BLaER1 (cell line): Measurements from ENCODE around the gene DAGLB.
"Not testable (repeated sequence)": the region's sequence is repeated elsewhere in the genome, so short reads cannot be mapped to it uniquely, and the experiment has no call there.

Experiments
- H3K27ac ChIP-seq: shearing (Covaris generic); formaldehyde crosslinking; 2 replicates; pipeline ENCODE4 v1.8.1; 2022
- H3K27me3 ChIP-seq: shearing (Covaris generic); formaldehyde crosslinking; 2 replicates; pipeline ENCODE4 v1.8.1; 2022
- H3K36me3 ChIP-seq: shearing (Covaris generic); formaldehyde crosslinking; 2 replicates; pipeline ENCODE4 v1.8.1; 2022
- H3K4me1 ChIP-seq: shearing (Covaris generic); formaldehyde crosslinking; 2 replicates; pipeline ENCODE4 v1.8.1; 2022
- H3K4me2 ChIP-seq: shearing (Covaris generic); formaldehyde crosslinking; 2 replicates; pipeline ENCODE4 v1.8.1; 2022
- H3K4me3 ChIP-seq: shearing (Covaris generic); formaldehyde crosslinking; 2 replicates; pipeline ENCODE4 v1.8.1; 2022
- H3K9ac ChIP-seq: shearing (Covaris generic); formaldehyde crosslinking; 2 replicates; pipeline ENCODE4 v1.8.1; 2022
- H3K9me3 ChIP-seq: shearing (Covaris generic); formaldehyde crosslinking; 2 replicates; pipeline ENCODE4 v1.8.1; 2022
- H4K20me1 ChIP-seq: shearing (Covaris generic); formaldehyde crosslinking; 2 replicates; pipeline ENCODE4 v1.8.1; 2022
- Cebpa-rat ChIP-seq: shearing (Covaris generic); IDR thresholded peaks from 2 replicates; pipeline ENCODE4 v1.8.1; 2022

The DAGLB gene

GRCh38 chr7:6393667-6394056 is 54.1 kb downstream of the DAGLB start:
- Histone ChIP-seq H3K36me3 (peaks cover 83% of the 10 kb centered on the region), H3K4me2 (peak overlapping the region; percentile 15), H3K9ac (no peak overlapping the region), H4K20me1 (peaks cover 94% of the 10 kb centered on the region), H3K4me3 (no peak overlapping the region), H3K27ac (0 out of 2 replicates have a peak overlapping the region, but pooled peaks have one; percentile 12), H3K27me3 (no peaks in the 10 kb centered on the region), H3K9me3 (no peaks in the 10 kb centered on the region), H3K4me1 (peaks cover 54% of the 10 kb centered on the region)
- TF ChIP-seq Cebpa-rat: no peak

GRCh38 chr7:6392712-6393666 is 54.8 kb downstream of the DAGLB start:
- H3K4me2 ChIP-seq: peak overlapping the region; percentile 15
- H3K27ac ChIP-seq: 0 out of 2 replicates have a peak overlapping the region, but pooled peaks have one; percentile 12
- H3K27me3 ChIP-seq: no peaks in the 10 kb centered on the region
- peaks cover 49% of the 10 kb centered on the region for H3K4me1 ChIP-seq
- peaks cover 84% of the 10 kb centered on the region for H3K36me3 ChIP-seq
- H4K20me1 ChIP-seq: peaks cover 94% of the 10 kb centered on the region
- H3K4me3 ChIP-seq: no peak overlapping the region
- no peaks in the 10 kb centered on the region for H3K9me3 ChIP-seq
- H3K9ac ChIP-seq: no peak overlapping the region
- no peak for TF ChIP-seq Cebpa-rat

DNA sequence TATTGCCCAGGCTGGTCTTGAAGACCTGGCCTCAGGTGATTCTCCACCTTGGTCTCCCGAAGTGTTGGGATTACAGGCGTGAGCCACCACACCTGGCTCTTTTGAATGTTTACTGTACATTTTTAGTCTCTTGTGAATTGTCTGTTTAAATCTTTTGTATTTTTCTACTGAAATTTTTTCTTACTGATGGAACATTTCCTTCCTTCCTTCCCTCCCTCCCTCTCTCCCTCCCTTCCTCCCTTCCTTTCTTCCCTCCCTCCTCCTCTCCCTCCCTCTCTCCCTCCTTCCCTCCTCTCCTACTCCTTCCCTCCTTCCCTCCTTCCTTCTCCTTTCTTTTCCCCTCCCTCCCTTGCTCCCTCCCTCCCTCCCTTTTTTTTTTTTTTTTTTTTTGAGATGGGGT is 58.0 kb downstream of the DAGLB start:
- Histone ChIP-seq H3K27ac (no peak overlapping the region), H3K9me3 (no peaks in the 10 kb centered on the region), H3K27me3 (no peaks in the 10 kb centered on the region), H3K4me2 (no peak overlapping the region), H3K4me1 (peaks cover 28% of the 10 kb centered on the region), H3K4me3 (no peak overlapping the region), H3K9ac (no peak overlapping the region), H3K36me3 (peaks cover 93% of the 10 kb centered on the region), H4K20me1 (peaks cover 98% of the 10 kb centered on the region)
- no peak for TF ChIP-seq Cebpa-rat

DNA sequence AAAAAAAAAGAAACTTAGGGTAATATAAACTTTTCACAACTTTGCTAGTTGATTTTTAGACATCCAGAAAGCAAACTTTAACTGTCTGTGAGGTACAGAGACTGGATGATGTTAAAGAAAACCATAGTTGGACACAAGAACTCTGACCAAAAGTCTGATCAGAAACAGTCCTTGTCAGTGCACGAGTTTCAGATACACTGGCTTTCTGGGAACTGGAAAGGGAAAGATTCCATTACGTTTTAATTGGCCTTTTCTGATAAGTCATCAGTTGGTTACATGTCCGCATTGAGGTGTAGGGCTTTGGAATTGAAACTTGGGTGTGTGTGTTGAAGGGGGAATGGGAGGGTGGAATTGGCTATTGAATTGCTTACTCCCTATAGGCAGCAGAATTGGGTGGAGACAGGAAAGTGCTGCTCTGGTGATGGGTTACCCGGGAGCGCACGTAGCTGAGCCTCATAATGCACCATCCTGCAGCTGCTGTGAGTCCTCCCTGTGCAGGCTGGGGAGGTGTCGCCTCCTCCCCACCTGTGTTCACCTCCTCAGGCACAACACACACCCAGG is 59.9 kb downstream of the DAGLB start:
- Histone ChIP-seq H3K9ac (no peak overlapping the region), H3K27ac (no peak overlapping the region), H3K27me3 (no peaks in the 10 kb centered on the region), H3K4me1 (peaks cover 28% of the 10 kb centered on the region), H4K20me1 (peaks cover 98% of the 10 kb centered on the region), H3K4me3 (no peak overlapping the region), H3K9me3 (no peaks in the 10 kb centered on the region), H3K4me2 (no peak overlapping the region), H3K36me3 (peaks cover 84% of the 10 kb centered on the region)
- TF ChIP-seq Cebpa-rat: no peak

DNA sequence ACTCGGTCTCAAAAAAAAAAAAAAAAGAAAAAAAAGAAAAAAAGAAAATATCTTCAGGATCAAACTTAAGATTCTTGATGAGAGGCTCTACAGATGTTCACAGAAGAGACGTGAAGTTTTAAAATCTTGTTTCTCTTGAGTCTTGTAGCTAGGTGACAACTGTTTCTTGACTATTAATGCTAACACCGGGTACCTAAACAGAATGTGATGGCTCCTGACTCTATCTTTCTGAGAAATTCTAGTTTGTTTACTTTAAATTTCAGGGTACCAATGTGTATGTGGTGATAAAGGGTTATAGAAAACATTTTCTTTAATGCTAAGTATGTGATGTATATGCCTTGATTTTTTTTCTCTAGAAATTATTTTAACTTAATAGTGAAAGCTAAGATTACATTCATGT is 61.0 kb downstream of the DAGLB start:
- Histone ChIP-seq H3K27me3 (no peaks in the 10 kb centered on the region), H3K4me1 (peaks cover 37% of the 10 kb centered on the region), H3K9ac (no peak overlapping the region), H3K4me2 (no peak overlapping the region), H3K4me3 (no peak overlapping the region), H3K27ac (no peak overlapping the region), H4K20me1 (peaks cover 98% of the 10 kb centered on the region), H3K36me3 (peaks cover 84% of the 10 kb centered on the region), H3K9me3 (no peaks in the 10 kb centered on the region)
- TF ChIP-seq Cebpa-rat: no peak

DNA sequence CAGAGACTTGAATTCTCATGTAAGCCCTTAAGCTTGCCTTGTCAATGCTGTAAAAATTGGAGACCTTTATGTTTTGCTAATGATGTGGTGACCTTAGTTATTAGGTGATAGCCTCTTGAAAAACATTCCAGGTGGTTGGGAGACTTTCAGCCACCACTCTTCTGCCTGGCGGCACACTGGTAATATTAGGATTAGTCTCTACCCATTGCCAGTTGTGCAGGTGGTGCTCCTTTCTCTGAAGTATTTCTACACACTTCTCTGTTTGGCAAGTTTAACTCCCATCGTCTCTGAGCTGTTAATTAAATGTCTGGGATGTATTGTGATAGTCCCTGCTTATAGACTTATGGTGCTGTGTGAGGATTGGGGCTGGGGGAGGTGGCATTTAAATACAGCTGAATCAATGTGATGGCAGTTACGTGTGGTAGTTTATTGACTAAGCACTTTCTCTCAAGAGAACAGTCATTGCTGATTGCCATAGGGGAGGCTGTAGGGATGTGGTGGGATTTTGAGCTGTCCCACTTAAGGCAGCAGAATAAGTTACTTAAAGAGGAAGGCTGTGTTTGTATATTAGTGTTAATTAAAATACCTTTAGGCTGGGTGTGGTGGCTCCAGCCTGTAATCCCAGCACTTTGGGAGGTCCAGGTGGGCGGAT is 61.7 kb downstream of the DAGLB start:
- no peak for TF ChIP-seq Cebpa-rat

GRCh38 chr7:6385110-6385781 is 62.5 kb downstream of the DAGLB start:
- Histone ChIP-seq H3K27me3 (no peaks in the 10 kb centered on the region), H3K4me3 (no peak overlapping the region), H3K27ac (no peak overlapping the region), H3K9ac (no peak overlapping the region), H3K36me3 (peaks cover 80% of the 10 kb centered on the region), H4K20me1 (peaks cover 98% of the 10 kb centered on the region), H3K4me1 (peaks cover 52% of the 10 kb centered on the region), H3K4me2 (no peak overlapping the region), H3K9me3 (no peaks in the 10 kb centered on the region)
- TF ChIP-seq Cebpa-rat: no peak

More for the DNA sequence above, 61.7 kb downstream of the DAGLB start:
- Histone ChIP-seq H3K27me3 (no peaks in the 10 kb centered on the region), H3K36me3 (peaks cover 82% of the 10 kb centered on the region), H3K4me1 (peaks cover 44% of the 10 kb centered on the region), H3K4me2 (no peak overlapping the region), H3K9me3 (no peaks in the 10 kb centered on the region), H4K20me1 (peaks cover 98% of the 10 kb centered on the region), H3K27ac (no peak overlapping the region), H3K9ac (no peak overlapping the region), H3K4me3 (no peak overlapping the region)

- Histone ChIP-seq H3K9ac (no peak overlapping the region), H3K4me2 (no peak overlapping the region), H3K27ac (no peak overlapping the region; the same call in 1 of the 2 replicates), H4K20me1 (peaks cover 100% of the 10 kb centered on the region), H3K4me1 (peaks cover 61% of the 10 kb centered on the region), H3K4me3 (no peak overlapping the region), H3K9me3 (no peaks in the 10 kb centered on the region), H3K36me3 (peaks cover 81% of the 10 kb centered on the region), H3K27me3 (no peaks in the 10 kb centered on the region)
- no peak for TF ChIP-seq Cebpa-rat
Measured at GRCh38 chr7:6384327-6384726, 63.4 kb downstream of the DAGLB start.

DNA sequence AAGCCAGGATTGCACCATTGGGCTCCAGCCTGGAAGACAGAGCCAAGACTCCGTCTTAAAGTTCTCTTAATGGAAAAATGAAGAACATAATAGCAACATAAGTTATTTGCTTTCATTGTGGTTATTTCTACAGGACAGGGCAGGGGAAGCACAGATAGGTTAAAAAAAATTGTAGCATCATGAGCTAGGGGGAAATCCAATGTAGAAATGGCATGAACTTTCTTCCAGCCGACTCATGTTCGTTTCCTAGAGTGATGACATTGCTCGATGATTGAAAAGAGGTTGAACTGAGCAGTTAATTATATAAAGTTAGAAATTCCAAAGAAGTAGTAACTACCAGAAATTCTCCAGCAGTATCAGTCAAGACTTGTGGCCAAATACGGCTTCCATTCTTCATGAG is 64.9 kb downstream of the DAGLB start:
- Histone ChIP-seq H3K27me3 (no peaks in the 10 kb centered on the region), H3K9ac (no peak overlapping the region), H4K20me1 (peaks cover 100% of the 10 kb centered on the region), H3K4me3 (no peak overlapping the region), H3K36me3 (peaks cover 80% of the 10 kb centered on the region), H3K27ac (no peak overlapping the region), H3K4me1 (peaks cover 66% of the 10 kb centered on the region), H3K4me2 (0 out of 2 replicates have a peak overlapping the region, but pooled peaks have one; percentile 17), H3K9me3 (no peaks in the 10 kb centered on the region)
- TF ChIP-seq Cebpa-rat: no peak

DNA sequence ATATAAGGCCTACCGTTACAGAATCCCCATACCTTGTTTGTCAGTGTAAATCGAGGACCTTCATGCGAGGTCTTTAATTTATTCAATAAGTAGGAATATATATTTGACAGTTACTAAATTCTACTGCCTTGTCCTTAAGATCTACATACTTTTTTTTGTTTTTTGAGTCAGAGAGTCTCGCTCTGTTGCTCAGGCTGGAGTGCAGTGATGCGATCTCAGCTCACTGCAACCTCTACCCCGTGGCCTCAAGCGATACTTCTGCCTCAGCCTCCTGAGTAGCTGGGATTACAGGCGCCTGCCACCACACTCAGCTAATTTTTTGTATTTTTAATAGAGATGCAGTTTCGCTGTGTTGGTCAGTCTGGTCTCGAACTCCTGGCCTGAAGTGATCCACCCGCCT is 65.9 kb downstream of the DAGLB start:
- not testable (repeated sequence) for H3K4me3 ChIP-seq, H3K9ac ChIP-seq, H3K27me3 ChIP-seq, H3K9me3 ChIP-seq, H3K27ac ChIP-seq
- H3K4me1 ChIP-seq: peaks cover 76% of the 10 kb centered on the region
- H4K20me1 ChIP-seq: peaks cover 100% of the 10 kb centered on the region
- H3K4me2 ChIP-seq: peak overlapping the region; percentile 9
- peaks cover 78% of the 10 kb centered on the region for H3K36me3 ChIP-seq
